Tibial artery (tissue), 4 donors: Measurements from ENCODE around the gene PTCH2.
A peak's percentile ranks its signal among the peaks of the same experiment; 100 is the strongest.

Experiments
- DNase-seq, 2 donors: peaks; one replicate each; pipeline ENCODE4 v3.0.0-alpha.2; 2019
- H3K27ac ChIP-seq, 2 donors: fragments of 200-600 bp; sonication (generic) in 1 of 2; 1 replicate in 1 of 2; 2 replicates in 1 of 2; pipeline ENCODE4 v1.5.1; 2018 to 2019; ENCODE audit warnings: mild to moderate bottlenecking in 1 of 2
- H3K27me3 ChIP-seq, 2 donors: fragments of 200-600 bp; sonication (generic) in 1 of 2; one replicate each; pipeline versions ENCODE4 v1.5.1 to v1.6.0; 2016 to 2019
- H3K36me3 ChIP-seq, 3 donors: fragments of 200-600 bp; sonication (generic) in 2 of 3; one replicate each; pipeline ENCODE4 v1.5.1; 2016 to 2019; ENCODE audit warnings: mild to moderate bottlenecking in 2 of 3
- H3K4me1 ChIP-seq, 4 donors: fragments of 200-600 bp; sonication (generic) in 2 of 4; 1 replicate in 3 of 4; 2 replicates in 1 of 4; pipeline ENCODE4 v1.5.1; 2016 to 2019
- H3K4me3 ChIP-seq, 2 donors: fragments of 200-600 bp; sonication (generic) in 1 of 2; 1 replicate in 1 of 2; 2 replicates in 1 of 2; pipeline ENCODE4 v1.5.1; 2018 to 2019; ENCODE audit warnings: mild to moderate bottlenecking in 2 of 2
- H3K9me3 ChIP-seq, 3 donors: fragments of 200-600 bp; sonication (generic) in 1 of 3; one replicate each; pipeline ENCODE4 v1.5.1; 2016 to 2019
- CTCF ChIP-seq, 2 experiments: fragments of 200-600 bp in 1 of 2; fragments of 450-650 bp in 1 of 2; IDR thresholded peaks; one replicate each; pipeline ENCODE4 v1.5.1; 2017 to 2019; ENCODE audit warnings: antibody characterized with exemption in 2 of 2, mild to moderate bottlenecking in 1 of 2, moderate library complexity in 1 of 2
- intact Hi-C: fragments of 100-400 bp; cut with DNase I; formaldehyde crosslinking; loops from one replicate; pipeline ENCODE4 v1.15.0; 2023; ENCODE audit warnings: low total_unique reads

PTCH2 gene

DNA sequence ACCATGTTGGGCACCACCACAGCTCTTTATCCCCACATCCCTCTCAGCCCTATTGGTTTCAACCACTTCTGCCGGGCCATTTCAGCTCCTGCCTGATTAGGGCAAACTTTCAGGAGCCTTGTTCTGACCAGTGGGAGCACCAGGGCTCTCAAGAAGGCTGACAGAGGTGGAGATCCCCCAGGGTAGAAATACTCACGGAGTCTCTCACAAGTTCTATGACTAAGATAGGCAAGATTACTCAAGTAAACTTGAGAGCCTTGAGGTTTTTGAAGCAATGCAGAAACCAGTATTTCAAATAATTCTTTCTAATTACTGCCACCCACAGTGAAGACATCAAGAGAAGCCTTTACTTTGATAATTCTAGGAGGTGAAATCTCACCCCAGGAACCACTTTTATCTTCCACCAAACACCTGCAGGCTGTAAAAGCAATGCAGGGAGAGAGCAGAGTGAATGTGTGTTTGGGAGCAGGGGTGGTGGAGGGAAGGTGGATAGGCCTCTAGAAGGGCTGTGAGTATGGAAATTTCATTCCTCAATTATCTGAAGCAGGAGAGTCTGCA is 6.6 kb upstream of the PTCH2 start:
- no peaks in the 10 kb centered on the region for H3K9me3 ChIP-seq
- H3K27ac ChIP-seq = no peak overlapping the region
- H3K27me3 ChIP-seq = no peaks in the 10 kb centered on the region
- intact Hi-C loops = loop anchor here (5.0 kb wide), 1 partner anchor 153 kb away; no protein-coding TSS in a partner anchor
- H3K4me1 ChIP-seq = peaks cover 0 to 4% (median 0%) of the 10 kb centered on the region in 4 donors
- H3K36me3 ChIP-seq = peaks cover 0 to 11% (median 5%) of the 10 kb centered on the region in 3 donors
- no peak for DNase-seq
- TF ChIP-seq CTCF (IDR thresholded peaks at IDR 0.05) = no peak
- H3K4me3 ChIP-seq = no peak overlapping the region

GRCh38 chr1:44848456-44849181 is 5.6 kb upstream of the PTCH2 start:
- H3K27ac ChIP-seq = no peak overlapping the region
- intact Hi-C loops = loop anchor here (5.0 kb wide), 1 partner anchor 154 kb away; no protein-coding TSS in a partner anchor
- H3K4me3 ChIP-seq = no peak overlapping the region
- peaks cover 0 to 4% (median 0%) of the 10 kb centered on the region in 4 donors for H3K4me1 ChIP-seq
- no peaks in the 10 kb centered on the region for H3K27me3 ChIP-seq
- TF ChIP-seq CTCF (IDR thresholded peaks at IDR 0.05) = no peak
- DNase-seq = no peak
- H3K9me3 ChIP-seq = no peaks in the 10 kb centered on the region
- H3K36me3 ChIP-seq = peaks cover 0 to 11% (median 5%) of the 10 kb centered on the region in 3 donors

GRCh38 chr1:44847845-44848244 is 4.8 kb upstream of the PTCH2 start:
- Histone ChIP-seq H3K4me1 (peaks cover 0 to 11% (median under 1%) of the 10 kb centered on the region in 4 donors), H3K27me3 (no peaks in the 10 kb centered on the region), H3K9me3 (no peaks in the 10 kb centered on the region), H3K4me3 (no peak overlapping the region), H3K36me3 (peaks cover 0 to 11% (median 0%) of the 10 kb centered on the region in 3 donors), H3K27ac (no peak overlapping the region)
- no peak for TF ChIP-seq CTCF (IDR thresholded peaks at IDR 0.05)
- intact Hi-C loops = loop anchor here (5.0 kb wide), 1 partner anchor 154 kb away; no protein-coding TSS in a partner anchor
- no peak for DNase-seq

GRCh38 chr1:44846985-44847384 is 3.9 kb upstream of the PTCH2 start:
- Histone ChIP-seq H3K36me3 (peaks cover 0 to 11% (median 0%) of the 10 kb centered on the region in 3 donors), H3K27ac (no peak overlapping the region), H3K4me1 (peaks cover 0 to 20% (median 3%) of the 10 kb centered on the region in 4 donors), H3K9me3 (no peaks in the 10 kb centered on the region), H3K4me3 (no peak overlapping the region), H3K27me3 (no peaks in the 10 kb centered on the region)
- no peak for DNase-seq
- intact Hi-C loops = loop anchor here (5.0 kb wide), 1 partner anchor 155 kb away; no protein-coding TSS in a partner anchor
- TF ChIP-seq CTCF (IDR thresholded peaks at IDR 0.05) = no peak

DNA sequence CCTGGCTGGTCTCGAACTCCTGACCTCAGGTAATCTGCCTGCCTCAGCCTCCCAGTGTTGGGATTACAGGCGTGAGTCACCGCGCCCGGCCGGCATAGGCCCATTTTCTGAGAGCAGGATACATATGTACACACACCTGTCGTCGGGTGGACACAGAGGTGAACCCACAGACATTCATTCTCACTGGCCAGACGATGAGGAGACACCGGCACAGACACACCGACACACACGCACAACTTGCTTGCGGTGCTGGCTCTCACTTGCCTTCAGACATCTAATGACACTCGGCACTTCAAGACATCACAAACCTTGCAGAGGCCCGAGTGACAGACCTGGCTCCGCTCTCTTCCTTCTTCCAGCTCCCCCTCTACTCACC is 579 bp downstream of the PTCH2 start:
- Histone ChIP-seq H3K4me3 (peak overlapping the region; percentile 54 to 74), H3K4me1 (peaks cover 0 to 22% (median 3%) of the 10 kb centered on the region in 4 donors), H3K27me3 (no peaks in the 10 kb centered on the region), H3K36me3 (no peaks in the 10 kb centered on the region), H3K9me3 (no peaks in the 10 kb centered on the region), H3K27ac (peak overlapping the region; percentile 71 to 72)
- TF ChIP-seq CTCF (IDR thresholded peaks at IDR 0.05) = no peak
- no peak for DNase-seq
- intact Hi-C loops = no loop called here
